Activated naive CD8-positive, alpha-beta T cell treated with anti-CD3 and anti-CD28 coated beads, Interleukin-2, amount 50 U/mL, for 16 hours (primary cell): ENCODE data around the gene SMC1A.
A peak's percentile ranks its signal among the peaks of the same experiment; 100 is the strongest.
"Not testable (repeated sequence)": the region's sequence is repeated elsewhere in the genome, so short reads cannot be mapped to it uniquely, and the experiment has no call there.

ENCODE experiments used
- DNase-seq: peaks from one replicate; pipeline ENCODE4 v3.0.0-alpha.2; 2020; ENCODE audit warnings: low read depth, low spot score

SMC1A gene

GRCh38 chrX:53422086-53422860 lies at the start of gene SMC1A:
Gene SMC1A (minus strand): TSS chrX:53422654. CDS start chrX:53422600, 54 bp downstream.
- peak; percentile 77 for DNase-seq

GRCh38 chrX:53471346-53471745 lies 48.9 kb upstream of the SMC1A start:
- no peak for DNase-seq

- DNase-seq: not testable (repeated sequence)
Observed at GRCh38 chrX:53468659-53469058, 46.2 kb upstream of the SMC1A start.

GRCh38 chrX:53458082-53458481 lies 35.6 kb upstream of the SMC1A start:
- no peak for DNase-seq

GRCh38 chrX:53456254-53456653 lies 33.8 kb upstream of the SMC1A start:
- no peak for DNase-seq

GRCh38 chrX:53452812-53453211 lies 30.4 kb upstream of the SMC1A start:
- no peak for DNase-seq

GRCh38 chrX:53449632-53450031 lies 27.2 kb upstream of the SMC1A start:
- DNase-seq: no peak

GRCh38 chrX:53447441-53447840 lies 25.0 kb upstream of the SMC1A start:
- DNase-seq: no peak

GRCh38 chrX:53445977-53446376 lies 23.5 kb upstream of the SMC1A start:
- DNase-seq: no peak

GRCh38 chrX:53442322-53442631 lies 19.8 kb upstream of the SMC1A start:
- no peak for DNase-seq

GRCh38 chrX:53441531-53442321 lies 19.3 kb upstream of the SMC1A start:
- peak; percentile 13 for DNase-seq

GRCh38 chrX:53440621-53441517 lies 18.4 kb upstream of the SMC1A start:
- no peak for DNase-seq

GRCh38 chrX:53440101-53440500 lies 17.6 kb upstream of the SMC1A start:
- no peak for DNase-seq

GRCh38 chrX:53438832-53439230 lies 16.4 kb upstream of the SMC1A start:
- DNase-seq: no peak

- no peak for DNase-seq
Observed at GRCh38 chrX:53438174-53438831, 15.8 kb upstream of the SMC1A start.

GRCh38 chrX:53437206-53437605 lies 14.8 kb upstream of the SMC1A start:
- DNase-seq: no peak

- peak; percentile 20 for DNase-seq
Observed at GRCh38 chrX:53435997-53436396, 13.5 kb upstream of the SMC1A start.

GRCh38 chrX:53433651-53434639 lies 11.5 kb upstream of the SMC1A start, which contains the start of gene HSD17B10:
Gene HSD17B10 (minus strand): TSS chrX:53434370. CDS start chrX:53434345, 25 bp downstream.
- DNase-seq: peak; percentile 73

GRCh38 chrX:53430231-53430630 lies 7.8 kb upstream of the SMC1A start:
- no peak for DNase-seq

GRCh38 chrX:53429755-53430154 lies 7.3 kb upstream of the SMC1A start:
- DNase-seq: no peak
